ENCODE data around the gene LIFR.
A peak's percentile ranks its signal among the peaks of the same experiment; 100 is the strongest.

LIFR gene

DNA sequence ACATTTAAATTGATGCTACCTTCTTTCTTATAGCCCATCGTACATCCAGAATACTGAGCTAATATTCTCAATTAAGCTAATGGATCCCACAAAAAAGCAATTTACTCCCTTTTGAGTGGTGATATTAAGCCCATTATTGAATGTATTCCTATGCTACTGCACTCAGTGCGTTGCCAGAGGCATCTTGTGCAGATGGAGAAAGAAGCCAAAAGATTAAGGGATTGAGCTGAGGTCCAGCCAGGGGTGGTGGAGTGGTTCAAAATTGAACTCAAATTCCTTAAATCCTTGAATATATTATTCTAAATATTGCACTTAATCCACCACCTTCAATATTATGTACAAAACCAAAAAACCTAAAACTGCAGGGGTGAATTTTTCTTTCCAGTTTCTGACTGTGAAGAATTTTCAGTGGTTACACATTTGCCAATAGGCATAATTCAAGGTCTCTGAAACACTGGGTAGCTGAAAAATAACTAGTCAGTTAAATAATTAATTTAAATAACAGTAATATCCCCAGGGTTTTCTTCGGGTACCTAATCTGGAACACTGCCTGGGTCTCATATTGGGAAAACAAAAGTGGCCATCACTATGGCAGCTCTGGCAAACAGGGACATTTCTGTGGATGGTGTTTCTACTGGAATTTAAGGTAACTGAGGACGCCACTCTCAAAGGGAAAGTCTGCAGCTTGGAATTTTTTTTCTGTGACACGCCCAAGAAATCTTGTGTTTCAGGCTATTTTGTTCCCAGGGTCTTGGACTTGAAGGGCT is 6.2 kb upstream of the LIFR start:
- TF ChIP-seq, protein P1, sequence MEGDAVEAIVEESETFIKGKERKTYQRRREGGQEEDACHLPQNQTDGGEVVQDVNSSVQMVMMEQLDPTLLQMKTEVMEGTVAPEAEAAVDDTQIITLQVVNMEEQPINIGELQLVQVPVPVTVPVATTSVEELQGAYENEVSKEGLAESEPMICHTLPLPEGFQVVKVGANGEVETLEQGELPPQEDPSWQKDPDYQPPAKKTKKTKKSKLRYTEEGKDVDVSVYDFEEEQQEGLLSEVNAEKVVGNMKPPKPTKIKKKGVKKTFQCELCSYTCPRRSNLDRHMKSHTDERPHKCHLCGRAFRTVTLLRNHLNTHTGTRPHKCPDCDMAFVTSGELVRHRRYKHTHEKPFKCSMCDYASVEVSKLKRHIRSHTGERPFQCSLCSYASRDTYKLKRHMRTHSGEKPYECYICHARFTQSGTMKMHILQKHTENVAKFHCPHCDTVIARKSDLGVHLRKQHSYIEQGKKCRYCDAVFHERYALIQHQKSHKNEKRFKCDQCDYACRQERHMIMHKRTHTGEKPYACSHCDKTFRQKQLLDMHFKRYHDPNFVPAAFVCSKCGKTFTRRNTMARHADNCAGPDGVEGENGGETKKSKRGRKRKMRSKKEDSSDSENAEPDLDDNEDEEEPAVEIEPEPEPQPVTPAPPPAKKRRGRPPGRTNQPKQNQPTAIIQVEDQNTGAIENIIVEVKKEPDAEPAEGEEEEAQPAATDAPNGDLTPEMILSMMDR (IDR thresholded peaks at IDR 0.05; ENCODE audit: insufficient read depth, low read length, missing control alignments): no peak
- ChIA-PET POLR2A (no interaction called here), CTCF (interaction anchor here (0.6 to 1.4 kb wide), 2 partner anchors 59 to 120 kb away, joined by 3 to 5 read pairs; no protein-coding TSS in a partner anchor)
- no peak for DNase-seq (ENCODE audit: low read depth, low spot score)
- H3K4me3 ChIP-seq (ENCODE audit: low read depth, low read length): no peak overlapping the region

DNA sequence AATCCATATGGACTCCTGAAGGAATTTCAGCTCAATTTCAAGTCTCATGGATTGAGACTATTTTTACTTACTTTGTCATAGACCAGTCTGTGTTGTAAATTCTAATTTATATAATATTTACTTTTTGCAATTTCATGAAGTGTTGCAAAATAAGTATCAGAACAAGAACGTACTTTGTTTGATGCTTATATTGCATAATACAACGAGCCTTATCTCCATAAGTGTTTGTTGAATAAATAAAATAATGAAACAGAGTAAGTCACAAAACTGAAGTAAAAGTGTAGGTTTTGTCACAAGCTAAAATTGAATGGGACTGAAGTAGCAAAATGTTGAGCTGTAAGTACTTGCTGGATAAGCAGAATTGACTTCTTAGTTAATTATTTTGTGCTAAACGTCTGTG is 3.0 kb upstream of the LIFR start:
- POLR2A ChIA-PET: no interaction called here
- TF ChIP-seq, protein P1 (IDR thresholded peaks at IDR 0.05; ENCODE audit: insufficient read depth, low read length, missing control alignments): no peak
- no peak for DNase-seq (ENCODE audit: low read depth, low spot score)
- H3K4me3 ChIP-seq (ENCODE audit: low read depth, low read length): no peak overlapping the region
- CTCF ChIA-PET: interaction anchor here (1.4 to 1.7 kb wide), 3 partner anchors 9 to 249 kb away, joined by 4 to 7 read pairs (median 4); no protein-coding TSS in a partner anchor

DNA sequence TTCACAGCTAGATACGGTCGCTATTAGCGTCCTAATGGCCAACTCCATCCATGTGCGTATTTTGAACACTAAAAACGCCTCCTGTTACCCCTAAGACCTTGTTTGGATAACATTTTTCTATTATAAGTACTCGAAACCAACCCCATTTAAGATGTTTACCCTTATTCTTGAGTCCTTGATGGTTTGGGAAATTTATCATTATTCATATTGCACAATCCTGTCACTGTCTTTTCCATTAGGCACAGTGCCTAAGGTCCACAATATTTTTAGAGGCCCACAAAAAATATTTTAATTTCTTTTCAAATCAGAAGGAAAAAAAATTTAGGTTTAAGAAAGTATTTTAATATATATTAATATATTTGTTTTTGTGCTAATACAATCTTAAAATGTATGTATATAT is 1.3 kb upstream of the LIFR start:
- ChIA-PET POLR2A (no interaction called here), CTCF (interaction anchor here (0.7 to 2.1 kb wide), 5 partner anchors 8 to 252 kb away, joined by 3 to 23 read pairs (median 6); no protein-coding TSS in a partner anchor)
- TF ChIP-seq, protein P1 (IDR thresholded peaks at IDR 0.05; ENCODE audit: insufficient read depth, low read length, missing control alignments): no peak
- no peak for DNase-seq (ENCODE audit: low read depth, low spot score)
- H3K4me3 ChIP-seq (ENCODE audit: low read depth, low read length): peak overlapping the region; percentile 76

DNA sequence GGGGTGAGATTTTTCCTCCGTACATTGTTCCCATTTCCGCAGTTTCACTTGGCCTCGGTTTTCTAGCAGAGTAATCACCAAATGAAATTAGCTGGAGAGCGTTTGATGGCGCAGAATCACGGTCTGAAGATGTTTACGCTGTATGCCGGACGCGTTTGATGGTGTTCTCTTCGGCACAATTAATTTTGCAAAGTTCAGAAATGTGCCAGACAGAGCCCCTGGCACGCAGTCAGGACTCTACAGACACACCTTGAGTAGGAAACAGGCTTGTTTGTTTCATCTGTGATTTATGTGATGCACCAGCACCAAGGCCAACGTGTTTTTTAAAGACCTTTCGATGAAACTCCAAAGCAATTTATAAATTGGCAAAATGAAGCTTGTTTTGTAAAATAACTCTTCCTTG is 863 bp upstream of the LIFR start:
- TF ChIP-seq, protein P1 (IDR thresholded peaks at IDR 0.05; ENCODE audit: insufficient read depth, low read length, missing control alignments): no peak
- peak overlapping the region; percentile 76 for H3K4me3 ChIP-seq (ENCODE audit: low read depth, low read length)
- POLR2A ChIA-PET: no interaction called here
- DNase-seq (ENCODE audit: low read depth, low spot score): no peak
- CTCF ChIA-PET: interaction anchor here (0.7 to 2.1 kb wide), 6 partner anchors 9 to 252 kb away, joined by 3 to 23 read pairs (median 5); no protein-coding TSS in a partner anchor

DNA sequence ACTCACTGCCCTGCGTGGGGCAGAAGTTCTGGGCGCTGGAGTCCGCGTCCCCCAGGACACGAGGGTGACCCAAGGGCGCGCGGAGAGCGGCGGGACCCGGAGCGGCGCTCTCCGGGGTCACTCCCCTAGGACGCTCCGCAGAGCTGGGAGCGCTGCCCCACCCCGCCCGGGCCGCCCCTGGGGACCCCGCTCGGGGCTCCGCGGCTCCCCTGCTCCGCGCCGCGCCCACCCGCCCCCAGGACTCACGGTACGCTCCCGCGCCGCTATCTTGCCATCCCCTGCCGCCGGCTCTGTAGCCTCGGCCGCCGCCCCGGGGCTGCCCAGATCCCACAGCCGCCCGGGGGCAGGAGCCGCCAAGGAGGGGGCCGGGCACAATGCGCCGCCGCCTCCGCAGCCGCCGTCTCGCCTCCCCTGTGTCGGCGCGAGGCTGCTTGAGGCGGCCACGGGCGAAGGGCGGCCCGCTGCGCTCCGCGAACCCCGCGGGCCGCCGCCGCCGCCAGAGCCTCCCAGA is 303 bp downstream of the LIFR start:
- no peak for DNase-seq (ENCODE audit: low read depth, low spot score)
- ChIA-PET POLR2A (no interaction called here), CTCF (interaction anchor here (1.0 to 5.6 kb wide), 6 partner anchors 10 to 253 kb away, joined by 3 to 102 read pairs (median 18); no protein-coding TSS in a partner anchor)

More for the DNA sequence above, 303 bp downstream of the LIFR start:
- peak overlapping the region; percentile 76 for H3K4me3 ChIP-seq (ENCODE audit: low read depth, low read length)
- TF ChIP-seq, protein P1 (IDR thresholded peaks at IDR 0.05; ENCODE audit: insufficient read depth, low read length, missing control alignments): no peak
